Astrocyte (in vitro differentiated cells and primary cell): ENCODE measurements around the gene GADD45GIP1.

Source experiments
- EZH2 ChIP-seq: IDR thresholded peaks from 2 replicates; pipeline ENCODE4 v1.6.1; 2012; ENCODE audit warnings: mild to moderate bottlenecking, low read length, inconsistent platforms; ENCODE audit not compliant: insufficient read depth
- TF ChIP-seq, protein P1 (sequence below): IDR thresholded peaks from 2 replicates; pipeline ENCODE4 v1.5.1; 2011; ENCODE audit warnings: low read depth, mild to moderate bottlenecking, inconsistent platforms, low read length, moderate library complexity; ENCODE audit not compliant: insufficient read depth

DNA sequence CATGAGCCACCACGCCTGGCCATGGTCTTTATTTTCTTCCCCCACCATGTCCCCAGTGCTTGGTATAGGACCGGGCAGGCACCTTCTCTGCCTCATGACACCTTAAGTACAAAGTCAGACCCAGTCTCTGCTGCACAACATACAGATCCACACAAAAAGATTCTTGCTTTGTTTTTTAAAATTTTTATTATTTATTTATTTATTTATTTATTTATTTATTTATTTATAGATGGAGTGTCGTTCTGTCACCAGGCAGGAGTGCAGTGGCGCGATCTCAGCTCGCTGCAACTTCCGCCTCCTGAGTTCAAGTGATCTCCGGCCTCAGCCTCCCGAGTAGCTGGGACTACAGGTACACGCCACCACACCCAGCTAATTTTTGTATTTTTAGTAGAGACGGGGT is 35.7 kb upstream of the GADD45GIP1 start:
- TF ChIP-seq, protein P1, sequence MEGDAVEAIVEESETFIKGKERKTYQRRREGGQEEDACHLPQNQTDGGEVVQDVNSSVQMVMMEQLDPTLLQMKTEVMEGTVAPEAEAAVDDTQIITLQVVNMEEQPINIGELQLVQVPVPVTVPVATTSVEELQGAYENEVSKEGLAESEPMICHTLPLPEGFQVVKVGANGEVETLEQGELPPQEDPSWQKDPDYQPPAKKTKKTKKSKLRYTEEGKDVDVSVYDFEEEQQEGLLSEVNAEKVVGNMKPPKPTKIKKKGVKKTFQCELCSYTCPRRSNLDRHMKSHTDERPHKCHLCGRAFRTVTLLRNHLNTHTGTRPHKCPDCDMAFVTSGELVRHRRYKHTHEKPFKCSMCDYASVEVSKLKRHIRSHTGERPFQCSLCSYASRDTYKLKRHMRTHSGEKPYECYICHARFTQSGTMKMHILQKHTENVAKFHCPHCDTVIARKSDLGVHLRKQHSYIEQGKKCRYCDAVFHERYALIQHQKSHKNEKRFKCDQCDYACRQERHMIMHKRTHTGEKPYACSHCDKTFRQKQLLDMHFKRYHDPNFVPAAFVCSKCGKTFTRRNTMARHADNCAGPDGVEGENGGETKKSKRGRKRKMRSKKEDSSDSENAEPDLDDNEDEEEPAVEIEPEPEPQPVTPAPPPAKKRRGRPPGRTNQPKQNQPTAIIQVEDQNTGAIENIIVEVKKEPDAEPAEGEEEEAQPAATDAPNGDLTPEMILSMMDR = no peak
- TF ChIP-seq EZH2 = no peak
